Measurements from ENCODE around the gene CHMP1A.

The CHMP1A gene

DNA sequence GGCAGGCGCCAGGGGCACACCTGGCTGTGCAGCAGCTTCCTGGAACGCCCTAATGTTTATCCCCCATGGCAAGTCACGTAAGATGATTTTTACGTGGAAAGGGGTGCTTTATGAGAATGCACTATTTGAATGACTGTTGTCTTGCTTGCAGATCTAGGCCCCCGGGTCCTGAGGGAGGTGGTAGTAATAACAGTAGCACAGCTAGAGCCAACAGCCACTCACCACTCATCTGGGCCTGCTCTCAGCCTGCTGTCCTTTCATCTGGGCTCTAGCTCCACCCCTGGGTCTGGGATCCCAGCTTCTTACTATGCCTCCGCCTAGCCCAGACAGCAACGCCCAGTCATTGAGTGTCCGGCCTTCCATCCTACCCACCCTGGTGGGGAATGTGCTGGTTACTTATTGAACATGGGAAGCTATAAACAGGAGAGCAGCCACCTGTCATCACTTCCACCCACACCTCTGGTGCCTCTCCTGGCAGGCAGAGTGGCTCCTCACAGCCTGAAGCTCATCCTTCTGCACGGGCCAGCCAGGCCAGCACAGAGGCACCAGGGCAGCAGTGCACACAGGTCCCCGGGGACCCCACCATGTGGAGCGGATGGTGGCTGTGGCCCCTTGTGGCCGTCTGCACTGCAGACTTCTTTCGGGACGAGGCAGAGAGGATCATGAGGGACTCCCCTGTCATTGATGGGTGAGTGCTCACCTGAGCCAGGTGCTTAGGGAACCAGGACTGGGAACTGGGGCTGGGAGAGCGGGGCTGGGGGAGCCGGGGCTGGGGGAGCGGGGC, 27.5 kb downstream of the CHMP1A start:
- in situ Hi-C loops (cut with HindIII; ENCODE audit: low sequenced_read_pairs), result no loop called here

DNA sequence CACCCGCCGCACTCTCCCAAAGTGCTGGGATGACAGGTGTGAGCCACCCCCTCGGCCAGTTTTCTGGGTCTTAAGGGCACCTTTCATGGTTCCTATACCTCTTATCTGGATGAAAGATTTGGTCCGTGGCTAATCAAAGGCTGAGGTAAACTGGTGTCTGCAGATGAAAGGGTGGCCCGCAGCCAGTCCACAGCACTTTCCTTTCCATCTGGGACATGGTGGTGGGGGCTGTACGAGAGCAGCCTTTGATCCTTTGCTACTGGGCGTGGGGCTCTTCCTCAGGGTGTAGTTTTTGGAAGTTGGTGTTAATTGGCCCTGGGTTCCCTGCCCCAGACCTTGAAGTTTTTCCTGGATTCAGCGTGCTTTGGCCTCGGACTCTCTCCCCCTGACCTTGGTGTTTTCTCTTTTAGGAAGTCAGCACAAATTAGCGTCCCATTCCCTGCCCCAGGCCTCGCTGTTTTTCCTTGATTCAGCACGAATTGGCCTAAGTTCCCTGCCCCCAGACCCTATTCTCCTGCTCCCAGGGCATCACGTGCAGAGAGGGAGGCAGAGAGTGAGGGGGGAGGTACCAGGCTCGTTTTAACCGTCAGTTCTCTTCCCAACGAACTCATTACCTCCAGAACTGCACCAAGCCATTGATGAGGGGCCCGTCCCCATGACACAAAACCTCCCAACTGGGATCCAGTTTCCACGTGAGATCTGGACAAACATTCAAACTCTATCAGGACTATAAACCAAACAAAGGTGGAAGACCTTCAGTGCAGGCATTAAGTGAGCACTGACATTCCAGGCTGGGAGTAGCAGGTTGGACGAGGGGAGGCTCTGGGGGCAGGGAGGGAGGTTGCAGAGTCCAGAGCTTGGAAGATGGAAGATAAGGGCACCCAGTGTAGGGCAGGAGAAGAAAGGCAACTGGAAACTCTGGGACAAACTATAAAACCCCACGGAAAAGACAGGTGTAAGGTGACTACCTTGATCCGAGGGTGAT, 32.4 kb downstream of the CHMP1A start:
- in situ Hi-C loops (cut with HindIII; ENCODE audit: low sequenced_read_pairs), result no loop called here

DNA sequence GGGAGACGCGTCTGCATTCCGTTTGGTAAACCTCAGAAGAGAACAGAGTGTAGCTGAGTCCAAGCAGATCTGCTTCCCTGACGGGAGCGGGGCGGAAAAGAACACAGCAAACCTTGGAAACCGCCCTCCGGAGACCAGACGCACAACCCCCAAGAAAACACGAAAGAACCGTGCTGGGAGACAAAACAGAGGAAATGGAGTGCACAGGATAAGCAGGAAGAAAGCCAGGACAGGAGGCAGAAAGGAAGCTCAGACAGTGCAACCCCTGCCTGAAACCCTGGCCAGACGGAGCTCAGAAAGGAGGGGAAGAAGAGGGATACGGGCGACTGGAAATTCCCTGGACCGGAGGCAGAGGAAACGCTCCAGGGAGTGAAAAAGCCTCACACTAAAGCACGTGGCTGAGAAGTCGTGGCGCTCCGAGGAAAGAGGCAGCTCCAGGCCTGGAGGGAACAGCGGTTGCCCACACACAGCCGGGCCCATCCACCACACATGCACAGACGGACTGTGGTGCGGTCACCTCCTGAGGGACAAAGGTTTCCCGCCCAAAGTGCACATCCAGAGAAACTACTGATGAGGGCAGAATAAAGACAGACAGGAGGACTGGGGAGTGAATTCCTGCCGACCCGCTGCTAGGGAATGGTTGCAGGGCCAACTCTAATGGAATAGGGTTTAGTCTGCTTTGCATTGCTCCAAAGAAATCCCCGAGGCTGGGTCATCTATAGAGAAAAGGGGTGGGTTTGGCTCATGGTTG, 33.8 kb downstream of the CHMP1A start:
- in situ Hi-C loops (cut with HindIII; ENCODE audit: low sequenced_read_pairs), result no loop called here

- in situ Hi-C loops (cut with HindIII; ENCODE audit: low sequenced_read_pairs), result no loop called here
These were observed 35.7 kb downstream of the CHMP1A start for GRCh38 chr16:89621698-89622409.

GRCh38 chr16:89621136-89621697, 36.3 kb downstream of the CHMP1A start:
- in situ Hi-C loops (cut with HindIII; ENCODE audit: low sequenced_read_pairs), result no loop called here

DNA sequence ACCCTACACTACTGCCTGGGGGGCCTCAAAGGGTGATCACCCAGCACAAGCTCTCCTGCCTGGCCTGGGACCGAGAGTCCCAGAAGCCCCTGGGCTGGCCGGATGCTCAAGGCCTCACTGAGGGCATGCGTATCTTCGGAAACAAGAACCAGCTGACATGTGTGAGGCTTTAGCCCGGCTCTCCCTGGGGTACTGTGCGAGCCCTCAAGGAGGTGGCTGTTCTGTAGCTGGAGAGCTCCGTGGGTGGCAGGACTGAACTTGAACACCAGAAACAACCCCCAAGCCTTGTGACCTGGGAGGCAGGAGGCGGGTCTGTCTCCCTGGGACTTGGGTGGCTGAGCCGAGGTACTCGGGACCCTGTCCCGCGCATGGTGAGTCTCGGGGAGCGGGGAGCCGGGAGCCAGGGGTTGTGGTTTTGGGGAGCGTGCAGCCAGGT, 37.1 kb downstream of the CHMP1A start:
- in situ Hi-C loops (cut with HindIII; ENCODE audit: low sequenced_read_pairs), result no loop called here

DNA sequence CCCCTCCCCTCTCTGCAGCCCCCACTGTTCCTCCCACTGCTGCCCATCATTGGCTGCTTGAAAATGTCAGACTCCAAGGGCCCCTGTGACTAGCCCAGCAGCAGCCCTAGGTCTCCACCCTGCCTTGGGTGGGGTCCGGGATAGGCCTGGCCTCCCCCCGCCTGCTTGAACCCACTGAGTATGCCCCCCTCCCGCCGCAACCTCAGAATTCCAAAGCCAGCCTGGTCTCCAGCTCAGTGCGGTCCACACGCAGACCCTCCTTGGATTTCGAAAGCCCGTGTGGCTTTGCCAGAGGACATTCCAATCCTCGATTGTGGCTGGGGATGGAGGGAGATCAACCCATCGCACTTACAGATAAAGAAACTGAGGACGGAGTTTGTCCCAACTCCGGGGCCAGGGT, 37.7 kb downstream of the CHMP1A start:
- in situ Hi-C loops (cut with HindIII; ENCODE audit: low sequenced_read_pairs), result no loop called here

GRCh38 chr16:89618109-89618998, 39.2 kb downstream of the CHMP1A start:
- in situ Hi-C loops (cut with HindIII; ENCODE audit: low sequenced_read_pairs), result no loop called here

DNA sequence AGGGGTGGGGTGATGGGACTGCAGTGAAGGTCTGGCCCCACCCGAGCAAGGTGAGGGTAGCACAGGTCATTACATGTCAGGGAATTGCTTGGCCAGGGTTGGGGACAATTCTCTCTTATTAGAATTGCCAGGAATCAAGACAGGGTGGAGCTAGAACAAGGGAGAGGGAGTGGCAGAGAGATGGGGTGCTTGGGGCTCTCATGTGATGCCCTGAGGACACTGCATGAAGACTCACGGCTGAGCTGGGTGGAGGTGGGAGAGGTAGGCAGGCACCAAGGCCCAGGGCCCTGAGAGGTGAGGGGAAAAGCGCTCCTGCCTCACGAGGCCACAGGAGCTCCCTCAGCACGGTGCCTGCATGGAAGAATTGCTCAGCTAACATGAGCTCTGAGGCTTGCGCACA, 40.5 kb downstream of the CHMP1A start:
- in situ Hi-C loops (cut with HindIII; ENCODE audit: low sequenced_read_pairs), result no loop called here

GRCh38 chr16:89616623-89617022, 40.9 kb downstream of the CHMP1A start:
- in situ Hi-C loops (cut with HindIII; ENCODE audit: low sequenced_read_pairs), result no loop called here

- in situ Hi-C loops (cut with HindIII; ENCODE audit: low sequenced_read_pairs), result no loop called here
These were observed 41.9 kb downstream of the CHMP1A start for GRCh38 chr16:89615596-89616090.

GRCh38 chr16:89615176-89615575, 42.3 kb downstream of the CHMP1A start:
- in situ Hi-C loops (cut with HindIII; ENCODE audit: low sequenced_read_pairs), result no loop called here

DNA sequence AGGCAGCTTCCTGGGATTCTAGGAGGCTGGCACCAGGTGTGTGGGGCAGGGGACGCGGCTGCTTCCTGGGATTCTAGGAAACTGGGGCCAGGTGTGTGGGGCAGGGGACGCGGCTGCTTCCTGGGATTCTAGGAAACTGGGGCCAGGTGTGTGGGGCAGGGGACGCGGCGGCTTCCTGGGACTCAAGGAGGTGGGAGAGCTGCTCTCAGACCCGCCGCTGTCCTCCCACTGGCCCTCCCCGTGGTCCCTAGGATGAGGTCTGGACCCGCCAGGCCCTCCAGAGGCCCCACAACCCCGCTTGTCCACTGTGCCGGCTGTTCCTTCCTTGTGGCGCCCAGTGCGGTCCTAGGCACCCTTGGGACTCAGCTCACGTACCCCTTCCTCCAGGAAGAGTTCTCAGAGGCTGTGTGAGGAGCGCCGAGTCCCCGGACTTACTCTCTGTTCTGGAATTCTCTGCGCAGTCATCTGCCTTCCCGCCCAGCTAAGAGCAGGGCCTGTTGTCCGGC, 43.5 kb downstream of the CHMP1A start:
- in situ Hi-C loops (cut with HindIII; ENCODE audit: low sequenced_read_pairs), result no loop called here

DNA sequence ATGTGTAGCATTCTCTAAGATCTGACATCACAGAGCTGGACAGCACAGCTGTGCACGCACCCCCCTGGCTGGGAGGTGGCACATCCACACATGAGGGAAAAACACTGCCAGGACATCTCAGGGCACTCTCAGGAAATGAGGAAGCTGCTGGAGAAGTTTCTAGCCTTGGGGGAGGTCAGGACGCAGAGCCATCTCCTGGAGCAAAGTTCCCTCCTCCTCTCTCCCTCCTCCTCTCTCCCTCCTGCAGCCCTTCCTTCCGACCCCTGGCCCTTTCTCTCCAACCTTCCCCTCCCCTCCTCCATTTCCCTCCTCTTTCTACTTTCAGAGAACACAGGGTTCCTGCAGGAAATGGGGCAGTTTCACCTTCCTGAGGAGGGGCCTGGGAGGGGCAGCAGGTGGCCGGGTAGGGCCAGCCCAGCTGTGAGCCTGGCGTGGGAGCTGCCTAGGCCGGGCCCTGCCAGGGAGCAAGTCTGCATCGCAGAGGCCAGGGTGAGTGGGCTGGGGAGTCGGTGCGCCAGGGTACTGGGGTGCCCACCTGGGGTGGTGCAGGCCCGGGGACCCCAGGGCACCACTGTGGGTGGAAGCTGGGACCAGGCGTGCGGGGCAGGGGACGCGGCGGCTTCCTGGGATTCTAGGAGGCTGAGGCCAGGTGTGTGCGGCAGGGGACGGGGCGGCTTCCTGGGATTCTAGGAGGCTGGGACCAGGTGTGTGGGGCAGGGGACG, 44.1 kb downstream of the CHMP1A start, which contains the start of gene DPEP1:
DPEP1 (plus strand) TSS at position 412 of the 723 bp plus-strand sequence. CDS start 16,769 bp downstream, outside the sequence.
- in situ Hi-C loops (cut with HindIII; ENCODE audit: low sequenced_read_pairs), result no loop called here

DNA sequence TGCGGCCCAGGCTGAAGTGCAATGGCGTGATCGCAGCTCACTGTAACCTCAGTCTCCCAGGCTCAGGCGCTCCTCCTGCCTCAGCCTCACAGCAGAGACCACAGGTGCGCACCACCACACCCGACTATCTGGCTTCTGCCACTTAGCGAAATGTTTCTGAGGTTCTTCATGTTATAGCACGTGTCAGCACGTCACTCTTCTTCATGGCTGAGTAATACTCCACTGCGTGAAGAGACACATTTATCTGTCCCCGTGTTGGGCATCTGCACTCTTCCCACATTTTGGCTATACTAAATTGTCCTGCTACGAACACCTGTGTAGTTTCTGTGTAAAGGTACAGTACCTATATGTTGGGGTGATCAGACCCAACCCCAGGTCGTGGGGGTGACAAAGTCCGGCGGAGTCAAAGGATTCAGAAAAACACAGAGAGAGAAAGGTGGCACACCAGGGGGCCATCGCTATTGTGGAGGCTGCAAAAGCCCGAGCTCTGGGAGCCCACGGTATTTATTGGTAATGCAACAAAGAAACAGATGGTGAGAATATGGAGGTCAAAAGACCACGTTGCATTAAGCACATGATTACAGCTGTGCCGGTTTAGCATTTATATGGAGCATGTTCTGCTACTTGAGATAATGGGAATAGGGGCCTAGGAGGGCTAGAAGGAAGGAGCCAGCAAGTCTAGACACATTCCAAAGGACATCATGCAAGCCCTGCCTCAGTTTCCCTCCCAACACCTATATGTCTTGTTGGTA, 44.9 kb downstream of the CHMP1A start:
- in situ Hi-C loops (cut with HindIII; ENCODE audit: low sequenced_read_pairs), result no loop called here

DNA sequence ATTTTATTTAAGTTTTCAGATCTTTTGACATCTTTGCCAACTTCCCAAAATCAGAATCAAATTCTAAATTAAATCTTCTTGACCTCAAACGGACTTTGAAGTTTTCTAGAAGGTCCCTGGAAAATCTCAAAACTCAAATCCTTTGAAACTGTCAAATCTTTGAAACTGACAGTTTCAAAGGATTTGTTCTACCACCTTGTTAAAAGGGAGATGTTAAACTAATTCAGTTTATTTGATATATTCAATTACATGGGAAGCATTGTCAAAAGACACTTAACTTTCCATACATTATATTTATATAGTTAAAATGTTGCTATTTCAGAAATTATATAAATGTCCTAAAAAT, 47.4 kb downstream of the CHMP1A start:
- in situ Hi-C loops (cut with HindIII; ENCODE audit: low sequenced_read_pairs), result no loop called here
